GM21423 (cell line): ENCODE data around the gene MXRA8.
"Not testable (repeated sequence)": the region's sequence is repeated elsewhere in the genome, so short reads cannot be mapped to it uniquely, and the experiment has no call there.

Source experiments
- ATAC-seq: cut with Tn5 transposase; IDR thresholded peaks from one replicate; pipeline ENCODE4 v1.9.1; 2021; ENCODE audit warnings: mild to moderate bottlenecking, moderate library complexity; ENCODE audit not compliant: unreplicated experiment

Gene MXRA8

DNA sequence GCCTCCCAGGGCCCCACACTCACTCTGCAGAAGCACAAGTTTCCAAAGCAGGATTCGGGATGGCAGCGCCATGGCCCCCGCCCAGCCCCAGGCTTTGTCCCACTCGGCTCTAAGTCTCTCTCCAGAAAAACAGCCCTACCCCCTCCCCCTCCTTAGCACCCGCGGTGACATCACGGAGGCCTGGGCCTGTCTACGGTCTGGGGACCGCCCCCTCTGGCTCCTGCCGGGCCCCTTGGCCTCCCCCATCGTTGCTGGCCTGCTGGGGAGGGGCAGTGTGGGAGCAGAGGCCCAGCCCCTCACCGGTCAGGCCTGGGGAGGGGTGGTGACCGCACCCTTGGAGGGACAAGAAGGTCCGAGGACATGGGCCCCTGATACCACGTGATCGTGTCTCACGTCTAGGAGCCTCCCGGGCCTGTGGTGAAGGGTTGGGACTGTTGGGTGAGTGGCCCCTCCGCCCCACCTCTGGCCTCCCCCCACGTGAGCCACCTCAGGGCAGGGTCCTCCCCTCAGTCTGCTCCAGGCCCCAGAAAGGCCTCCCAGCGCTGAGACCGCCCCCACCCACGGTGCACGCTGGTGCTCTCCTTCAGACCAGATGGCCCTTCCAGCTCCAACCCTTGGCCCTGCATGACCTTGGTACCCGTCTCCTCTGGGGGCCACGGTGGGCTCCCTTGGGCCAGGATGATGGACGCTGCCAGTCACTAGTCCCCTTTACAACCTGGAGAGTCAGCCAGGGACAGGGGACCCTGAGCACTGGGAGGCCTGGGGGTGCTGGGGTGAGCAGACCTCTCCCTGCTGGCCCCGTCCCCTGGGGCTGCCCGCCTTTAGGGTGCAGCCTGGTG, at the start of gene MXRA8:
Gene MXRA8, minus strand, starts transcription at position 123 of the 839 bp plus-strand sequence. Its CDS starts 51 bp downstream, at position 72.
- ATAC-seq: no peak

GRCh38 chr1:1407636-1408318, 49.4 kb upstream of the MXRA8 start:
- peak; percentile 28 for ATAC-seq

- ATAC-seq: peak; percentile 94
These were observed 48.7 kb upstream of the MXRA8 start, which contains the start of gene MRPL20 for GRCh38 chr1:1406821-1407635. TSS of gene MRPL20 (minus strand) at chr1:1407293. CDS start at chr1:1407217, 76 bp downstream.

- no peak for ATAC-seq
These were observed 47.9 kb upstream of the MXRA8 start for GRCh38 chr1:1406101-1406820.

DNA sequence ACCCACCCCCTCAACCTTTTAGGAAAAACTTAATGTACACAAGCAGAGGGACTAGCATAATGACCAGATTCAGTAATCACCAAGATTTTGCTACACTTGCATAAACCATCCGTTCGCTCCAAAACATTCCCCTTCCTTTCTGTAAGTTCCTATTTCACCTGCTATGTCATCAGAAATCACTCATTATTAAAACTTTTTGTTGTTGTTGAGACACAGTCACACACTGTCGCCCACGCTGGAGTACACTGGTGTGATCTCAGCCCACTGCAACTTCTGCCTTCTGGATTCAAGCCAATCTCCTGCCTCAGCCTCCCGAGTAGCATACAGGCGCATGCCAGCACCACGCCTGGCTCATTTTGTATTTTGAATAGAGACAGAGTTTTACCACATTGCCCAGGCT, 45.3 kb upstream of the MXRA8 start:
- no peak for ATAC-seq

DNA sequence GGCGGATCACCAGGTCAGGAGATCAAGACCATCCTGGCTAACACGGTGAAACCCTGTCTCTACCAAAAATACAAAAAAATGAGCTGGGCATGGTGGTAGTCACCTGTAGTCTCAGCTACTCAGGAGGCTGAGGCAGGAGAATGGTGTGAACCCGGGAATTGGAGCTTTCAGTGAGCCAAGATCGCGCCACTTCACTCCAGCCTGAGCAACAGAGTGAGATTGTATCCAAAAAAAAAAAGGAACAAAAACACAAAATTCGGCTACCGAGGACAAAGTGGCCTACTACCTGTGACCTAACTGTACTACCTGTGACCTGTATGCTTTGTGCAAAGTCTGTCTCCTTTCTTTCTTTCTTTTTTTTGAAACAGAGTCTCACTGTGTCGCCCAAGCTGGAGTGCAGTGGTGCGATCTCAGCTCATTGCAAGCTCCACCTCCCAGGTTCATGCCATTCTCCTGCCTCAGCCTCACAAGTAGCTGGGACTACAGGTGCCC, 44.6 kb upstream of the MXRA8 start:
- not testable (repeated sequence) for ATAC-seq

DNA sequence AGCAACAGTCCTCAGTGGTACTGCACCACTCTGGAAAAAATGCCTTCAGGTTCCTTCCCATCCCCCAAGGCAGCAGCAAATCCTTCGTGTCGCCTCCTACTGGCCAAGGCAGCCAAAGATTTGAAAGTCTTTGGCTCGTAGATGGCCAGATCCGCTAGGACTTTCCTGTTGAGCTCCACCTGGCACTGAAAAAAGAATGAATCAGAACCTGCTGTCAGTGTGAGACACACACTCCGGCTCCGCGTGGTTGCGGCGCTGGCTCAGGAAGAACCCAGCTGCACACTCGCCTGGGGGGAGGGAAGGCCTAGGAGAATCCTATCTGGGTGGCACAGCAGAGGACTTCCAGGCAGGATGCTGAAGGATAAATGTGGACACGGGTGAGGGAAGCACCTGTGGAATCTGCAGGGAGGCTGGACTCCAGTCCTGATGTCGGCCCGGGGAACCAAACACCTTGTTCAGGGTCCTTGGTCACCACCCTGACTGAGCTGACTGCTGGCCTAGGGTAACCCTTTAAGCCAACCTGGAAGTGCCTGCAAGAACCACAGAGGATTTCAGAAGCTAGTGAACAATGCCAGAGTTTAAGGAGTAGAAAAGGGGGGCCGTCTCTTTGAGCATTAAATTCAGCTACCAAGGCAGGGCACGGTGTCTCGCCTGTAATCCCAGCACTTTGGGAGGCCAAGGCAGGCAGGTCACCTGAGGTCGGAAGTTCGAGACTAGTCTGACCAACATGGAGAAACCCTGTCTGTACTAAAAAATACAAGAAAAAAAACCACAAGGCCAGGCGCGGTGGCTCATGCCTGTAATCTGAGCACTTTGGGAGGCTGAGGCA, 43.9 kb upstream of the MXRA8 start:
- ATAC-seq: no peak

GRCh38 chr1:1401457-1402010, 43.2 kb upstream of the MXRA8 start:
- ATAC-seq: no peak

- no peak for ATAC-seq
These were observed 42.5 kb upstream of the MXRA8 start for GRCh38 chr1:1400576-1401456.

DNA sequence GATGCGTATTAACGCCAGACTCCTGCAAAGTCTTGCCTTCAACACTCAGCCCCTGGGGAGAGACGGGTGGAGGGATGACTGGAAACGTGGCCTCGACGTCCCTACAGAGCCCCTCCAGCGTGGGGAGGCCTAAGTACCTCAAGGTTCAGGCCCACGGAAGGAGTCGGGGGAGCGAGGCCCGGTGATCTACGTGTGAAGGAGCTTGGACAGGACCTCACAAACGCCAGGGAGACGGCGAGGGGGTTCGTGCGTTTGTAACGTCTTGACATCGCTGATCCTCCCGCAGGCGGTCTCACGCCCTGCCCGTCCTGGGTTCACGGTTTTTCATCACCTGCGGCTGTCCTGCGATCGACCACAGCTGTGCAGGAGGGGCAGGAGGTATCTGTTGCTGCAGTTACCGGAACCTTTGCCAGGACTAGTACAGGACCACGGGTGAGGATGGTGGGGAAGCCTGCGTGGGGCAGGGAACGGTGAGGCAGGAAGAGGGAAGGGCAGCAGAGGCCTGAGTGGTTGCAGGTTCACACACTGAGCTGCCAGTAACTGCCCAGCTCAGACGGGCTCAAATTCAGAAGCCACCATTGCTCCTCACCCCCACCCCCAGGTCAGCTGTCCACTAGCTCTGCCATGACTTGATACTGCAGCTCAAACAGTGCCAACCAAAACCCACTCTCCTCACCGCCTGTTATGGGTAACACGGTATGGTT, 41.7 kb upstream of the MXRA8 start:
- ATAC-seq: no peak

- peak; percentile 93 for ATAC-seq
These were observed 41.0 kb upstream of the MXRA8 start, which contains the start of gene CCNL2 for GRCh38 chr1:1399187-1399871. TSS of gene CCNL2 (minus strand) at chr1:1399335. CDS start at chr1:1399306, 29 bp downstream.

- ATAC-seq: peak; percentile 1
These were observed 40.4 kb upstream of the MXRA8 start for GRCh38 chr1:1398677-1399186.

GRCh38 chr1:1397839-1398523, 39.6 kb upstream of the MXRA8 start:
- no peak for ATAC-seq

- ATAC-seq: no peak
These were observed 36.8 kb upstream of the MXRA8 start for GRCh38 chr1:1395166-1395565.

DNA sequence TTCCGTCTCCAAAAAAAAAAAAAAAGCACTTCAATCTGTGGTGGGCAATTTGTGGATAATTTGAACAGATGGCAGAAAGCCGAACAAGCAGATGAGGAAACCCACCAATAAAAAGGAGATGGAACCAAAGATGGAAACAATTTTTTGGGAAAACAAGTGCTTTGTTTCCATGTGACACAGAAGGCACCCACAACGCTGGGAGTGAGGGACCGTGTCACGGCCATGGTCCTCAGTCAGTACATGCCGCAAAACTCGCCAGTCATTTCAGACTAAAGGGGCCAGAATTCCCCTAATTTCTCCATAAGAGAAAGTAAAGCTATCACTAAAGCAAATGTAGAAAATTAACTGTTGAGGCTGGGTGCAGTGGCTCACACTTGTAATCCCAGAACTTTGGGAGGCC, 35.8 kb upstream of the MXRA8 start:
- ATAC-seq: no peak

- no peak for ATAC-seq
These were observed 35.1 kb upstream of the MXRA8 start for GRCh38 chr1:1393428-1393827.
